GM12875 (cell line): ENCODE measurements around the gene SLC22A23.
A peak's percentile ranks its signal among the peaks of the same experiment; 100 is the strongest.

ENCODE experiments used
- H3K4me3 ChIP-seq: one replicate; pipeline ENCODE4 v1.5.1; 2011; ENCODE audit warnings: low read depth, low read length, control low read depth
- CTCF ChIP-seq: IDR thresholded peaks from 2 replicates; pipeline ENCODE4 v1.5.1; 2011; ENCODE audit warnings: low read depth, mild to moderate bottlenecking, control low read depth, inconsistent platforms, low read length, moderate library complexity, borderline replicate concordance; ENCODE audit not compliant: insufficient read depth

SLC22A23 gene

GRCh38 chr6:3228046-3228671 is 228.7 kb downstream of the SLC22A23 start:
- peak overlapping the region; percentile 40 for H3K4me3 ChIP-seq
- 0 out of 2 replicates have a peak, but pooled peaks have one; percentile 1 for TF ChIP-seq CTCF

- H3K4me3 ChIP-seq: peak within 1 kb of the TSS; percentile 46
- TF ChIP-seq CTCF: no peak
These were observed 229.3 kb downstream of the SLC22A23 start, which contains the start of gene TUBB2B for GRCh38 chr6:3227363-3228045. TSS of gene TUBB2B (minus strand) at chr6:3227653. CDS start at chr6:3227543, 110 bp downstream.

- H3K4me3 ChIP-seq: peak overlapping the region; percentile 46
These were observed 230.1 kb downstream of the SLC22A23 start for GRCh38 chr6:3226481-3227362.

GRCh38 chr6:3226042-3226441 is 230.8 kb downstream of the SLC22A23 start:
- no peak overlapping the region for H3K4me3 ChIP-seq
- TF ChIP-seq CTCF: no peak

More at GRCh38 chr6:3226481-3227362, 230.1 kb downstream of the SLC22A23 start:
- TF ChIP-seq CTCF: no peak

- H3K4me3 ChIP-seq: no peak overlapping the region
- no peak for TF ChIP-seq CTCF
These were observed 234.3 kb downstream of the SLC22A23 start for GRCh38 chr6:3222506-3223038.

GRCh38 chr6:3221578-3221977 is 235.3 kb downstream of the SLC22A23 start:
- no peak for TF ChIP-seq CTCF
- no peak overlapping the region for H3K4me3 ChIP-seq
